Measurements from ENCODE around the gene YPEL3.

GRCh38 chr16:30088237-30088831 is 7.7 kb downstream of the YPEL3 start:
- no peak for TF ChIP-seq POLR2AphosphoS5 (IDR thresholded peaks at IDR 0.05; ENCODE audit: low read depth, low read length)
- no peak for TF ChIP-seq SIN3A (conservative IDR thresholded peaks at IDR 0.05 in 1 of 2, IDR thresholded peaks at IDR 0.05 in 1 of 2; ENCODE audit: low read depth in 1 of 2, low read length in 2 of 2)
- no peak for TF ChIP-seq CTCF (IDR thresholded peaks at IDR 0.05; ENCODE audit: control extremely low read depth in 1 of 3, insufficient read depth in 1 of 3, low read depth in 1 of 3, low read length in 3 of 3)
- TF ChIP-seq POLR2A (IDR thresholded peaks at IDR 0.05; ENCODE audit: control extremely low read depth in 1 of 2, low read depth in 2 of 2, low read length in 2 of 2) = no peak
- no peak for TF ChIP-seq CHD2 (IDR thresholded peaks at IDR 0.05; ENCODE audit: low read length)
